Fibroblast of the aortic adventitia (primary cell): ENCODE results near the gene BICC1. TPM values are rescaled to one million over a fixed set of nuclear protein-coding genes. Genes with fewer than 3 reads are reported as not detected.

Source experiments
- DNase-seq: peaks from one replicate; pipeline ENCODE4 v3.0.0-alpha.2; 2010; ENCODE audit warnings: low read depth
- H3K4me3 ChIP-seq: 2 replicates; pipeline ENCODE4 v1.5.1; 2011; ENCODE audit warnings: low read depth, mild to moderate bottlenecking, control low read depth, low read length, moderate library complexity
- total RNA-seq: library from RNA; depleted of rRNA; stranded (reverse); fragments of >200 nt; gene quantifications from 2 replicates; pipeline ENCODE4 v1.2.3, GENCODE V29; 2012; ENCODE audit warnings: low replicate concordance
- TF ChIP-seq, protein P1 (sequence below): IDR thresholded peaks from 2 replicates; pipeline ENCODE4 v1.5.1; 2011; ENCODE audit warnings: mild to moderate bottlenecking, low read length, control low read depth, inconsistent platforms; ENCODE audit not compliant: insufficient read depth

The BICC1 gene
- total RNA-seq, 1 donor, result 177 TPM

DNA sequence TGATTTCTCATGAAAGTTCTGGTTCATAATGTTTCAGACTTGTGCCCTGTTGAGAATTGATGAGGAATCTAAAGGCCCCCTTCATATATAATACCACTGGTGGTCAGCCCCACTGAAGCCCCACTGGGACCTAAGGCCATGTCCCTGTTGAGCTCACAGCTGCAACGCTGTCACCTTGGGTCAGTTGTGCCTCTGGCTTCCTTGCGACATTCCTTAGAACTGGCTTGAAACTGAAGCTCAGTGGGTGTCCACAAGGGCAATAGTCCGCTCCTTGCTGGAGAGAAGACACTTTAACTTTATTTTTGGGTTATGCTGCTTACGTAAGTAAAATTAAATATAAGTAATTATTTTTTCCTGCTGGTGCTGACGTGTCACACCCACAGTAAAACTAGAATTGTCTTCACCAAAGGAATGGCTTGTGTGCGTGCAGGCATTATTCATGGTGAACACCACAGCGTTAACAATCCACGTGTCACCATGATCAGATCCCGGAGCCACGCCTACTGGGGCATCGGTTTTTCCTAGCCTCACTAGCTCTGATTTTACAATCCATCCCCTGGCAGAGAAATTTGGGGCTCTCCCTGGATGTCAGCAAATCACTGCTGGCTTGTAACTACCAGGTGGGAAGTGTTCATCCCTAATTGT lies 66.5 kb downstream of the BICC1 start:
- TF ChIP-seq, protein P1, sequence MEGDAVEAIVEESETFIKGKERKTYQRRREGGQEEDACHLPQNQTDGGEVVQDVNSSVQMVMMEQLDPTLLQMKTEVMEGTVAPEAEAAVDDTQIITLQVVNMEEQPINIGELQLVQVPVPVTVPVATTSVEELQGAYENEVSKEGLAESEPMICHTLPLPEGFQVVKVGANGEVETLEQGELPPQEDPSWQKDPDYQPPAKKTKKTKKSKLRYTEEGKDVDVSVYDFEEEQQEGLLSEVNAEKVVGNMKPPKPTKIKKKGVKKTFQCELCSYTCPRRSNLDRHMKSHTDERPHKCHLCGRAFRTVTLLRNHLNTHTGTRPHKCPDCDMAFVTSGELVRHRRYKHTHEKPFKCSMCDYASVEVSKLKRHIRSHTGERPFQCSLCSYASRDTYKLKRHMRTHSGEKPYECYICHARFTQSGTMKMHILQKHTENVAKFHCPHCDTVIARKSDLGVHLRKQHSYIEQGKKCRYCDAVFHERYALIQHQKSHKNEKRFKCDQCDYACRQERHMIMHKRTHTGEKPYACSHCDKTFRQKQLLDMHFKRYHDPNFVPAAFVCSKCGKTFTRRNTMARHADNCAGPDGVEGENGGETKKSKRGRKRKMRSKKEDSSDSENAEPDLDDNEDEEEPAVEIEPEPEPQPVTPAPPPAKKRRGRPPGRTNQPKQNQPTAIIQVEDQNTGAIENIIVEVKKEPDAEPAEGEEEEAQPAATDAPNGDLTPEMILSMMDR, result no peak
- peak; percentile 50 for DNase-seq
- no peak overlapping the region for H3K4me3 ChIP-seq

DNA sequence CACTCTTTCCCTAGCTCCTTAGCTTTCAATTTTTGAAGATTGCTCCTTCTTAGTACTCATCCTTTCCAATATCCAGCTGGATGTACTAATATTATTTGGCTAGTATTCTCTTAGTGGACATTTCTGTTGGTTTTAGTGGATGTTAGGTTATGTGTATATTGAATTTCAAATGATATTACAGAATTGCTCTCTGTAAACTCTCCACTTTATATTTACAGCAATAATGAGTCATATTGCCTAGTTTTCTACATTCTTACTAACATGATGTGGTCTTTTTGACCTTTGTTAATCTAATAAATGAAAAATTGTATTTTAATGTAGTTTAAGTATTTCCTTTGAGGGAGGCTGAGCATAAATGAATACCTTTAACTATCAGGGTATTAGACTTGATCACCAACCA lies 69.4 kb downstream of the BICC1 start:
- DNase-seq, result no peak
- no peak overlapping the region for H3K4me3 ChIP-seq
- TF ChIP-seq, protein P1, result no peak

DNA sequence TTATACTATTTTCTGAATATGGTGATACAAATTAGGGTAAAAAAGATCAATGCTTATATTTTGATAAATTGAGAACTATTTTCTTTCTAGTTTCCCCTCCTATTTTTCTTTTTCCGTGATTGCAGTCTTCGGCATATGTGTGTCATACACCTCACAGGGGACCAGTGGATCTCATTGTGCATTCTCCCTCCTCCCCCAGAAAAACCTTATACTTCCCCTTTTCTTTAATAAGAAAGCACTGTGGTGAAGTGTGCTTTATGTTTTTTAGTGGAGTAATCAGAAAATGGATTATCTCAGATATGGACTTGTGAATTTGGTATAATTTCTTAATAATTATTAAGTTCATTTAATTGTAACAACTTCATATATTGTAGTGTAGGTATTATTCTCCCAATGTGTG lies 72.8 kb downstream of the BICC1 start:
- no peak overlapping the region for H3K4me3 ChIP-seq
- TF ChIP-seq, protein P1, result no peak
- DNase-seq, result no peak

DNA sequence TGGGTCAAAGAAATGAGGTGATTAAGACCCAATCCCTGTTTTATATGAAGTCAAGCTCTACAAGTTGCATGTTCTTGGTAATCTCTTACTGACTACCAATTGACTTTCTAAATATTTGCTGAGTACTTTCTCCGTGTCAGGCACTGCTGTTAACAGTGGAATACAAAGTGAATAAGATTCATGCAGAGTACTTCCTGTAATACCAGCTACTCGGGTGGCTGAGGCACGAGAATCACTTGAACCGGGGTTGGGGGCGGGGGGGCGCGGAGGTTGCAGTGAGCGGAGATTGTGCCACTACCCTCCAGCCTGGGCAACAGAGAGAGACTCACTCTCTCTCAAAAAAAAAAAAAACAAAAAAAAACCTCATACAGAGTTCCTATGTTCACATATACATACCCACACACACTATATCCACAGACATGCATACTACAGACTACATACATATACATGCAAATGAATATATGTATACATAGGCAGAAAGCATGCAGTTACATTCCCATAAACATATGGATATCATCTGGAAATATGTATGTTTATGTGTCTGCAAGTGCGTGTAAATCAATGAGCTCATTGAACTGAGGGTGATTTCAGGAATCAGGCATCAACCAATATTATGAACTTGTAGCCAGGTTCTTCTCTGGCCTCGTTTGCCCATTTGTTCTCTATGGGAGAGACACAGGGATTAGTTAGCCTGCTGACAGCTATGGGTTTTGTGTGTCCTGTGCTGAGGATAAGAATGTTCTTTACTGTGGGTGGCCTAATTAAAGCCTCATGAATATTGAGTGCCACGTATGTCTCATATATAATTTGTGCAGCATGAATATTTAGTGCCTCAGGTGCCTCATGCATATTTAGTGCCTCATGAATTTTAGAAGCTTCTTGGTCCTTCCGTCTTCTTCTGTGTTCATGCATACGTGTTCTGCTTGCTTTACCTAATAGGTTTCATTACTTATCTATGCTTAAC lies 73.9 kb downstream of the BICC1 start:
- DNase-seq, result no peak
- H3K4me3 ChIP-seq, result no peak overlapping the region
- TF ChIP-seq, protein P1, result no peak

DNA sequence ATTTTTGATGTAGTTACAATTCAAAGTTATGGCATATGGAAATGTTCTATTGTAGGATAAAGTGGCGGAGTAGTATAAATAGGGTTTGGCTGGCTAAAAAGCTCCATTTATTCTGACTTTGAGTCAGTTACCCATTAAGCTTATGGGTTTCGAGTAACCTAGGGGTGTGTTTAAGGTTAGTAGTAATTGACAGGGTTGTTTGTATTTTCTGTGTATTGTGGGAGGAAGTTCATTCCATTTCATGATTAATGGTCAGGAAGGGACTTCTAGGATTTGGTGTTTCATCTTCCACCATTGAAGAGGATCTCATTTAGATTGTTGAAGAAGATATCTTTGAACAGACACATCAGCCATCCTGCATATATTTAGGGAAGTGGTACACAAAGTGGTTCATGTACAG lies 75.0 kb downstream of the BICC1 start:
- no peak for DNase-seq
- TF ChIP-seq, protein P1, result no peak
- no peak overlapping the region for H3K4me3 ChIP-seq

DNA sequence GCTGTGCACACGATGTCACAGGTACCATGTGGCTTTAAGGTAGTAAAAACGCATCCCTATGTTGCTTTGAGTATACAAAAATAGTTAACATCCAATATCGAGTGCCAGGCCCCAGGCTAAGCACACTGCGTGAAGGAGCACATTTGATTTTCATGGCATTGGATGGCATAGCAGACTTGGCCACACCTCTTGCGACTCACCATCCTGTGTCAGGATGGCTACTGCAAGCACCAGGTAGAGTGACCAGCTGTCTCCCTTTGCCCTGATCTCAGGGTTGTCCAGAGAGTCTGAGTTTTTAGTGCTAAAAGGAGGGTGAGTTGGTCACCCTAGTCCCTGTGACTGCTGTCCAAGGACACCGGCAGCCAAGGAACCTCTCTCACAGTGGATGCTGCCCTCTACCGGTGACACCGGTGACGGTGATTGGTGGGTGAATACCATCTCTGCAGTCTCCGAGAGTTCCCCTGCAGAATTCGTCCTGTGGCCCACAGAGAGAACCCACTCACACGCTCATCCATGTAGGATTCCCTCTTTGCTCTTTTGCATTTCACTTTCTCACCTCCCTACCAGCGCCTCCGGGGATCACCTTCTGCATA lies 76.1 kb downstream of the BICC1 start:
- H3K4me3 ChIP-seq, result no peak overlapping the region
- TF ChIP-seq, protein P1, result peak; percentile 19
- DNase-seq, result no peak
